HT-29 (cell line): ENCODE results near the gene DGKI. TPM values are rescaled to one million over a fixed set of nuclear protein-coding genes. Genes with fewer than 3 reads are reported as not detected.

ENCODE experiments used
- DNase-seq: peaks from one replicate; pipeline ENCODE4 v3.0.0-alpha.2; 2015; ENCODE audit warnings: low spot score
- small RNA-seq: library from RNA; depleted of rRNA; stranded (forward); fragments of <200 nt; gene quantifications from one replicate; pipeline ENCODE3, GENCODE V24; 2014
- total RNA-seq: library from RNA; depleted of rRNA; stranded (reverse); fragments of >200 nt; shearing (Covaris generic); gene quantifications from 2 replicates; pipeline ENCODE4 v1.2.3, GENCODE V29; 2014; rRNA removed

The DGKI gene
- total RNA-seq, 1 experiment from 2014 or later, result not detected

GRCh38 chr7:137354961-137355360, 491.8 kb downstream of the DGKI start:
- no peak for DNase-seq

- no peak for DNase-seq
These were observed 492.4 kb downstream of the DGKI start for GRCh38 chr7:137354396-137354795.

GRCh38 chr7:137351941-137352340, 494.8 kb downstream of the DGKI start:
- no peak for DNase-seq

- no peak for DNase-seq
These were observed 500.9 kb downstream of the DGKI start for GRCh38 chr7:137345799-137346449.

- no peak for DNase-seq
These were observed 503.4 kb downstream of the DGKI start, which contains the start of gene PTN for GRCh38 chr7:137343281-137343841. PTN (minus strand) TSS chr7:137343733; CDS start chr7:137254973, 88,760 bp downstream.

GRCh38 chr7:137342828-137343261, 503.9 kb downstream of the DGKI start:
- no peak for DNase-seq

GRCh38 chr7:137342265-137342664, 504.5 kb downstream of the DGKI start:
- DNase-seq, result no peak

GRCh38 chr7:137337902-137338301, 508.9 kb downstream of the DGKI start:
- DNase-seq, result peak; percentile 29

- DNase-seq, result no peak
These were observed 511.0 kb downstream of the DGKI start for GRCh38 chr7:137335814-137336213.

GRCh38 chr7:137331378-137331777, 515.4 kb downstream of the DGKI start:
- no peak for DNase-seq

Small RNA genes lying within 50 kb of the gene (small RNA-seq; reads per million reads assigned to genes)
- 4.9 reads per million, percentile 82 among the genes with 10 or more reads in this experiment for gene AC090498.1

Other genes starting within 250 kb of the DGKI start
- gene CREB3L2, start 155.1 kb upstream of the DGKI start, total RNA-seq, result 3.2 and 4.1 TPM in 2 replicates
- not detected in 2 replicates for gene AKR1D1, start 229.5 kb upstream of the DGKI start, total RNA-seq